PC-9 (cell line): ENCODE results near the gene RANBP10. TPM values are rescaled to one million over a fixed set of nuclear protein-coding genes. Genes with fewer than 3 reads are reported as not detected.

Experiments
- BruUV-seq: library from RNA; stranded (reverse); fragments of 400-500 nt; replicated peaks from 2 replicates; lab custom pipeline; 2021; lab: Mats Ljungman, UMichigan
- CTCF ChIA-PET: fragments of 300-600 bp; sonication (Branson Sonifier 250); formaldehyde crosslinking; loops from one replicate; lab custom pipeline; 2022; ENCODE audit warnings: antibody characterized with exemption; lab: Charles Lee
- POLR2A ChIA-PET: fragments of 300-600 bp; sonication (Branson Sonifier 250); formaldehyde crosslinking; loops from one replicate; lab custom pipeline; 2022; ENCODE audit warnings: antibody characterized with exemption; ENCODE audit not compliant: unreplicated experiment; lab: Charles Lee
- DNase-seq, 2 experiments: peaks; one replicate each; pipeline versions ENCODE4 v3.0.0 to v3.0.0-alpha.2; 2015 to 2022; ENCODE audit warnings: mixed read lengths in 1 of 2
- H2AFZ ChIP-seq: fragments of 200-600 bp; sonication (generic); 2 replicates; pipeline ENCODE4 v1.8.1; 2017; ENCODE audit warnings: antibody characterized with exemption
- H3F3A ChIP-seq: fragments of 200-600 bp; sonication (generic); 2 replicates; pipeline ENCODE4 v1.8.1; 2017; ENCODE audit warnings: antibody characterized with exemption, mild to moderate bottlenecking, low read depth; ENCODE audit not compliant: insufficient read depth
- H3K27ac ChIP-seq: fragments of 200-600 bp; sonication (generic); 2 replicates; pipeline ENCODE4 v1.6.1; 2016; ENCODE audit warnings: mixed run types
- H3K27me3 ChIP-seq: fragments of 200-600 bp; sonication (generic); 2 replicates; pipeline ENCODE4 v1.6.1; 2016; ENCODE audit warnings: low read depth, mixed run types; ENCODE audit not compliant: insufficient read depth
- H3K36me3 ChIP-seq: fragments of 200-600 bp; sonication (generic); 2 replicates; pipeline ENCODE4 v1.6.1; 2016; ENCODE audit warnings: low read depth, mixed run types
- H3K4me1 ChIP-seq: fragments of 200-600 bp; sonication (generic); replicated peaks from 2 replicates; pipeline ENCODE4 v1.6.1; 2016; ENCODE audit warnings: mixed run types; ENCODE audit not compliant: insufficient read depth
- H3K4me2 ChIP-seq: fragments of 200-600 bp; sonication (generic); 2 replicates; pipeline ENCODE4 v1.6.1; 2017; ENCODE audit warnings: mixed run types
- H3K4me3 ChIP-seq: fragments of 200-600 bp; sonication (generic); 2 replicates; pipeline ENCODE4 v1.6.1; 2016; ENCODE audit warnings: mixed run types
- H3K79me2 ChIP-seq: fragments of 200-600 bp; sonication (generic); 2 replicates; pipeline ENCODE4 v1.6.1; 2017; ENCODE audit warnings: low read depth, mixed run types
- H3K9me2 ChIP-seq: fragments of 200-600 bp; sonication (generic); 2 replicates; pipeline ENCODE4 v1.8.1; 2017; ENCODE audit warnings: mild to moderate bottlenecking; ENCODE audit not compliant: insufficient read depth
- H3K9me3 ChIP-seq: fragments of 200-600 bp; sonication (generic); 2 replicates; pipeline ENCODE4 v1.8.1; 2016; ENCODE audit warnings: low read depth; ENCODE audit not compliant: insufficient read depth
- H4K20me1 ChIP-seq: fragments of 200-600 bp; sonication (generic); 2 replicates; pipeline ENCODE4 v1.8.1; 2017; ENCODE audit not compliant: insufficient read depth
- EZH2 ChIP-seq: fragments of 200-600 bp; sonication (generic); IDR thresholded peaks from 2 replicates; pipeline ENCODE4 v1.8.0; 2017; ENCODE audit warnings: antibody characterized with exemption, low read depth
- intact Hi-C: fragments of 100-400 bp; cut with micrococcal nuclease; formaldehyde crosslinking; loops from one replicate; pipeline ENCODE4 v1.10.0; 2022; ENCODE audit not compliant: unreplicated experiment
- total RNA-seq: library from RNA; stranded (reverse); gene quantifications from 2 replicates; pipeline ENCODE4 v1.2.3, GENCODE V29; 2021
- TF ChIP-seq, protein P1 (sequence below): fragments of 200-600 bp; sonication (generic); conservative IDR thresholded peaks from 2 replicates; pipeline ENCODE4 v1.6.1; 2017; ENCODE audit warnings: mixed run types, antibody characterized with exemption, mild to moderate bottlenecking, moderate library complexity

Gene RANBP10
- total RNA-seq, 1 experiment from 2014 or later = 21.0 TPM

DNA sequence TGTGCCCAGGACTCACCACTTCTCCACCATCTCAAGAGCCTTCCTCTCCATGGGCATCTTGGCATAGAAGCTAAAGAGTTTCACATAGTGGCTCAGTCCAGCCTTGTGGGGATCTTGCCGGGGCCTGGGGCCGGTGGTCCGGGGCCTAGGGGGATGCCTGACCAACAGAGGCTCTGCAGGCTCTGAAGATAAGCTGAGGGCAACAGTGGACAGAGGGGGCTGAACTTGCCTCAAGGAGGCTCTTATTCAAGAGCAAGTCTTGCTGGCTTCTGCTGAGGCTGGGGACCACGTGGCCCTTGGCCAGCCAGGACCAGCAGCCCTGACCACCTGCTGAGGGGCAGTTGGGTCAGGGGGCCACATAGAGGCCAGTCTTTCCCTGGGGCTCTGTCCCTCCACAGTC is 22.3 kb upstream of the RANBP10 start:
- POLR2A ChIA-PET = no interaction called here

DNA sequence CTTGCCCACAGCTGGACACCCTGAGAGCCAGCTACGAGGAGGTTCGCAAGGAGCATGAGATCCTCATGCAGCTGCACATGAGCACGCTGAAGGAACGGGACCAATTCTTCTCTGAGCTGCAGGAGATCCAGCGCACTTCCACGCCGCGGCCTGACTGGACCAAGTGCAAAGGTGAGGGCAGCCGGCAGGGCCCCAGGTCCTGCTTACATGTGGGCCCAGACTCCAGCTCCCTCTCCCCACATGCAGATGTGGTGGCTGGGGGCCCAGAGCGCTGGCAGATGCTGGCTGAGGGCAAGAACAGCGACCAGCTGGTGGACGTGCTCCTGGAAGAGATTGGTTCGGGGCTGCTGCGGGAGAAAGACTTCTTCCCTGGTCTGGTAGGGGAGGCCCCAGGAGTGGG is 19.5 kb upstream of the RANBP10 start:
- H3K4me2 ChIP-seq = no peak overlapping the region
- H3K36me3 ChIP-seq = no peaks in the 10 kb centered on the region
- H3K4me1 ChIP-seq = no peaks in the 10 kb centered on the region
- H2AFZ ChIP-seq = no peak overlapping the region
- DNase-seq = no peak
- no peaks in the 10 kb centered on the region for H3K9me3 ChIP-seq
- no peaks in the 10 kb centered on the region for H3K79me2 ChIP-seq
- BruUV-seq = no TSS peak
- intact Hi-C loops = no loop called here
- H3K9me2 ChIP-seq = no peaks in the 10 kb centered on the region
- H3K27me3 ChIP-seq = no peaks in the 10 kb centered on the region
- H4K20me1 ChIP-seq = no peaks in the 10 kb centered on the region
- no peak overlapping the region for H3K4me3 ChIP-seq
- no peak for TF ChIP-seq EZH2
- TF ChIP-seq, protein P1, sequence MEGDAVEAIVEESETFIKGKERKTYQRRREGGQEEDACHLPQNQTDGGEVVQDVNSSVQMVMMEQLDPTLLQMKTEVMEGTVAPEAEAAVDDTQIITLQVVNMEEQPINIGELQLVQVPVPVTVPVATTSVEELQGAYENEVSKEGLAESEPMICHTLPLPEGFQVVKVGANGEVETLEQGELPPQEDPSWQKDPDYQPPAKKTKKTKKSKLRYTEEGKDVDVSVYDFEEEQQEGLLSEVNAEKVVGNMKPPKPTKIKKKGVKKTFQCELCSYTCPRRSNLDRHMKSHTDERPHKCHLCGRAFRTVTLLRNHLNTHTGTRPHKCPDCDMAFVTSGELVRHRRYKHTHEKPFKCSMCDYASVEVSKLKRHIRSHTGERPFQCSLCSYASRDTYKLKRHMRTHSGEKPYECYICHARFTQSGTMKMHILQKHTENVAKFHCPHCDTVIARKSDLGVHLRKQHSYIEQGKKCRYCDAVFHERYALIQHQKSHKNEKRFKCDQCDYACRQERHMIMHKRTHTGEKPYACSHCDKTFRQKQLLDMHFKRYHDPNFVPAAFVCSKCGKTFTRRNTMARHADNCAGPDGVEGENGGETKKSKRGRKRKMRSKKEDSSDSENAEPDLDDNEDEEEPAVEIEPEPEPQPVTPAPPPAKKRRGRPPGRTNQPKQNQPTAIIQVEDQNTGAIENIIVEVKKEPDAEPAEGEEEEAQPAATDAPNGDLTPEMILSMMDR = no peak
- POLR2A ChIA-PET = no interaction called here
- H3K27ac ChIP-seq = no peak overlapping the region
- H3F3A ChIP-seq = no peaks in the 10 kb centered on the region
- CTCF ChIA-PET = interaction anchor here (0.6 to 0.8 kb wide), 2 partner anchors 9 to 103 kb away, joined by 3 read pairs; no protein-coding TSS in a partner anchor

More for the DNA sequence above, 22.3 kb upstream of the RANBP10 start:
- no peak overlapping the region for H3K27ac ChIP-seq
- H3F3A ChIP-seq = no peaks in the 10 kb centered on the region
- no TSS peak for BruUV-seq
- no peaks in the 10 kb centered on the region for H3K9me2 ChIP-seq
- no peak overlapping the region for H2AFZ ChIP-seq
- H3K27me3 ChIP-seq = no peaks in the 10 kb centered on the region
- H4K20me1 ChIP-seq = no peaks in the 10 kb centered on the region
- H3K79me2 ChIP-seq = no peaks in the 10 kb centered on the region; the same call in 1 of the 2 replicates
- H3K4me3 ChIP-seq = no peak overlapping the region
- no peak for TF ChIP-seq EZH2
- TF ChIP-seq, protein P1 = no peak
- CTCF ChIA-PET = no interaction called here
- H3K4me2 ChIP-seq = no peak overlapping the region
- DNase-seq = no peak
- H3K36me3 ChIP-seq = no peaks in the 10 kb centered on the region
- intact Hi-C loops = no loop called here
- peaks cover 6% of the 10 kb centered on the region; the same call in 1 of the 2 replicates for H3K4me1 ChIP-seq
- no peaks in the 10 kb centered on the region for H3K9me3 ChIP-seq

DNA sequence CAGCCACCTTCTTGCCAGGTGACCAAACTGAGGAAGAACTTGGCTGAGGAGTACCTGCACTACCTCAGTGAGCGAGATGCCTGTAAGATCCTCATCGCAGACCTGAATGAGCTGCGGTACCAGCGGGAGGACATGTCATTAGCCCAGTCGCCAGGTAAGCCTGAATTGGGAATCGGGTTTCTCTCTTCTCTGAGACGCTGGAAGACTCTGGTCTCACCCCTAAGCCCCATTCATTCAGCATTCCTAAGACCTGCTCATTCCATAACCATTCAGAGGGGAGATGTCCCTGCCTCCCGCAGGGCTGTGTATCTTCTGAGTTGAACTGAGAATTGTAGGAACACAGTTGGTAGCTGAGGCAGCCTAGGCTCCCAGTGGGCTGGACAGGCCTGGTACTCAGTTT is 18.8 kb upstream of the RANBP10 start:
- no peaks in the 10 kb centered on the region for H3K4me1 ChIP-seq
- H2AFZ ChIP-seq = no peak overlapping the region
- TF ChIP-seq, protein P1 = no peak
- TF ChIP-seq EZH2 = no peak
- no peaks in the 10 kb centered on the region for H3K36me3 ChIP-seq
- no peaks in the 10 kb centered on the region for H3K9me2 ChIP-seq
- no peak overlapping the region for H3K27ac ChIP-seq
- H3K4me2 ChIP-seq = no peak overlapping the region
- H4K20me1 ChIP-seq = no peaks in the 10 kb centered on the region
- ChIA-PET POLR2A (no interaction called here), CTCF (interaction anchor here (0.8 kb wide), 1 partner anchor 9 kb away, joined by 3 read pairs; no protein-coding TSS in a partner anchor)
- intact Hi-C loops = no loop called here
- H3K9me3 ChIP-seq = no peaks in the 10 kb centered on the region
- DNase-seq = no peak
- no peaks in the 10 kb centered on the region for H3F3A ChIP-seq
- no peaks in the 10 kb centered on the region for H3K79me2 ChIP-seq
- no peak overlapping the region for H3K4me3 ChIP-seq
- no peaks in the 10 kb centered on the region for H3K27me3 ChIP-seq
- BruUV-seq = no TSS peak
